Thyroid gland (tissue), 4 donors: ENCODE results near the gene FOXP1. TPM values are rescaled to one million over a fixed set of nuclear protein-coding genes. Genes with fewer than 3 reads are reported as not detected.

Experiments used
- DNase-seq, 2 donors: peaks; one replicate each; pipeline ENCODE4 v3.0.0-alpha.2; 2019
- H3K27ac ChIP-seq, 3 donors: fragments of 200-600 bp; sonication (generic); 1 replicate in 2 of 3; 2 replicates in 1 of 3; pipeline ENCODE4 v1.5.1; 2016 to 2019; ENCODE audit warnings: mild to moderate bottlenecking in 1 of 3, moderate library complexity in 1 of 3
- H3K27me3 ChIP-seq: fragments of 200-600 bp; sonication (generic); one replicate; pipeline ENCODE4 v1.5.1; 2019
- H3K36me3 ChIP-seq, 2 donors: fragments of 200-600 bp; sonication (generic); one replicate each; pipeline ENCODE4 v1.5.1; 2016 to 2019
- H3K4me1 ChIP-seq, 2 donors: fragments of 200-600 bp; sonication (generic); one replicate each; pipeline ENCODE4 v1.5.1; 2017 to 2019
- H3K4me3 ChIP-seq, 3 donors: fragments of 200-600 bp; sonication (generic); replicated peaks in 1 of 3; 1 replicate in 2 of 3; 2 replicates in 1 of 3; pipeline ENCODE4 v1.5.1; 2016; ENCODE audit warnings: mild to moderate bottlenecking in 1 of 3
- H3K9me3 ChIP-seq: fragments of 200-600 bp; sonication (generic); one replicate; pipeline ENCODE4 v1.5.1; 2017
- POLR2A ChIP-seq, 2 donors: fragments of 450-650 bp; IDR thresholded peaks; one replicate each; pipeline ENCODE4 v1.6.1; 2017; ENCODE audit warnings: antibody characterized with exemption in 2 of 2, mild to moderate bottlenecking in 2 of 2, moderate library complexity in 1 of 2
- whole genome bisulfite sequencing, 2 donors: methylation state at CpG; one replicate each; pipeline ENCODE4 v1.1.5; 2017; 5-methylcytosine and 5-hydroxymethylcytosine counted together
- intact Hi-C: fragments of 100-400 bp; cut with DNase I; formaldehyde crosslinking; loops from one replicate; pipeline ENCODE4 v1.15.1; 2023
- total RNA-seq, 4 donors: library from RNA; depleted of rRNA; stranded (reverse); fragments of >200 nt; gene quantifications; one replicate each; pipeline ENCODE4 v1.2.3, GENCODE V29; 2016
- TF ChIP-seq, protein P1 (sequence below), 6 experiments: fragments of 200-600 bp in 3 of 6; fragments of 450-650 bp in 3 of 6; sonication (generic) in 3 of 6; IDR thresholded peaks; one replicate each; pipeline ENCODE4 v1.5.1; 2016 to 2019; ENCODE audit warnings: antibody characterized with exemption in 6 of 6, mild to moderate bottlenecking in 2 of 6, inconsistent platforms in 1 of 6, moderate library complexity in 1 of 6

The FOXP1 gene
- total RNA-seq, 4 donors from 2014 or later, result 111 to 187 (median 141) TPM

DNA sequence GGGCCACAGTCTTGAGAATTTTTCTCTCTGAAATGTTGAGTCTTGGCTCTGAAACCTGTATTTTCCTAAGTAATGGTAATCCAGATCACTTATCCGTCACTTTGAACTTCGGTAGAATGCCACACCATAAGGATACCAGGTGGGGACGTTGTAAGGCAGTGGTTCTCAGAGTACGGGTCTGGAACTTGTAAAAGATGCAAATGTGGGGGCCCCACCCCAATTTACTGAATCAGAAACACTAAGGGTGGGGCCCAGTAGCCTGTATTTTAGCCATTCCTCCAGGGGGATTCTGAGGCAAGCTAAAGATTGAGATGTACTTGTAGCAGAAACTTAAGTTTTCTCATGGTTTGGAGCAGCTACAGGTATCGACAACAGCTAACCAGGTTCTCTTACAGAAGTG is 555.3 kb downstream of the FOXP1 start:
- no peak overlapping the region for H3K27ac ChIP-seq
- TF ChIP-seq, protein P1, sequence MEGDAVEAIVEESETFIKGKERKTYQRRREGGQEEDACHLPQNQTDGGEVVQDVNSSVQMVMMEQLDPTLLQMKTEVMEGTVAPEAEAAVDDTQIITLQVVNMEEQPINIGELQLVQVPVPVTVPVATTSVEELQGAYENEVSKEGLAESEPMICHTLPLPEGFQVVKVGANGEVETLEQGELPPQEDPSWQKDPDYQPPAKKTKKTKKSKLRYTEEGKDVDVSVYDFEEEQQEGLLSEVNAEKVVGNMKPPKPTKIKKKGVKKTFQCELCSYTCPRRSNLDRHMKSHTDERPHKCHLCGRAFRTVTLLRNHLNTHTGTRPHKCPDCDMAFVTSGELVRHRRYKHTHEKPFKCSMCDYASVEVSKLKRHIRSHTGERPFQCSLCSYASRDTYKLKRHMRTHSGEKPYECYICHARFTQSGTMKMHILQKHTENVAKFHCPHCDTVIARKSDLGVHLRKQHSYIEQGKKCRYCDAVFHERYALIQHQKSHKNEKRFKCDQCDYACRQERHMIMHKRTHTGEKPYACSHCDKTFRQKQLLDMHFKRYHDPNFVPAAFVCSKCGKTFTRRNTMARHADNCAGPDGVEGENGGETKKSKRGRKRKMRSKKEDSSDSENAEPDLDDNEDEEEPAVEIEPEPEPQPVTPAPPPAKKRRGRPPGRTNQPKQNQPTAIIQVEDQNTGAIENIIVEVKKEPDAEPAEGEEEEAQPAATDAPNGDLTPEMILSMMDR (IDR thresholded peaks at IDR 0.05), result no peak
- no peak for TF ChIP-seq POLR2A (IDR thresholded peaks at IDR 0.05)
- H3K27me3 ChIP-seq, result no peaks in the 10 kb centered on the region
- intact Hi-C loops, result no loop called here
- peaks cover 0 to 4% of the 10 kb centered on the region in 2 donors for H3K36me3 ChIP-seq
- H3K4me1 ChIP-seq, result peaks cover 20 to 30% of the 10 kb centered on the region in 2 donors
- 95 to 98% methylated on average over 5 of the region's 5 CpGs for WGBS, 2 donors
- no peak for DNase-seq
- no peak overlapping the region for H3K4me3 ChIP-seq
- H3K9me3 ChIP-seq, result no peaks in the 10 kb centered on the region

GRCh38 chr3:71026634-71027578 is 556.6 kb downstream of the FOXP1 start:
- 81 to 85% methylated on average over 6 of the region's 6 CpGs for WGBS, 2 donors
- DNase-seq, result no peak
- TF ChIP-seq, protein P1 (IDR thresholded peaks at IDR 0.05), result no peak
- no peak for TF ChIP-seq POLR2A (IDR thresholded peaks at IDR 0.05)
- Histone ChIP-seq H3K27ac (no peak overlapping the region), H3K9me3 (no peaks in the 10 kb centered on the region), H3K36me3 (peaks cover 0 to 4% of the 10 kb centered on the region in 2 donors), H3K4me1 (peaks cover 13 to 19% of the 10 kb centered on the region in 2 donors), H3K27me3 (no peaks in the 10 kb centered on the region), H3K4me3 (no peak overlapping the region)
- intact Hi-C loops, result no loop called here

GRCh38 chr3:71025516-71025915 is 558.0 kb downstream of the FOXP1 start:
- Histone ChIP-seq H3K27me3 (no peaks in the 10 kb centered on the region), H3K36me3 (peaks cover 0 to 4% of the 10 kb centered on the region in 2 donors), H3K27ac (no peak overlapping the region), H3K9me3 (no peaks in the 10 kb centered on the region), H3K4me1 (peaks cover 6 to 9% of the 10 kb centered on the region in 2 donors), H3K4me3 (no peak overlapping the region)
- DNase-seq, result no peak
- intact Hi-C loops, result no loop called here
- 78 to 89% methylated on average over 1 of the region's 1 CpG for WGBS, 2 donors
- TF ChIP-seq, protein P1 (IDR thresholded peaks at IDR 0.05), result no peak

DNA sequence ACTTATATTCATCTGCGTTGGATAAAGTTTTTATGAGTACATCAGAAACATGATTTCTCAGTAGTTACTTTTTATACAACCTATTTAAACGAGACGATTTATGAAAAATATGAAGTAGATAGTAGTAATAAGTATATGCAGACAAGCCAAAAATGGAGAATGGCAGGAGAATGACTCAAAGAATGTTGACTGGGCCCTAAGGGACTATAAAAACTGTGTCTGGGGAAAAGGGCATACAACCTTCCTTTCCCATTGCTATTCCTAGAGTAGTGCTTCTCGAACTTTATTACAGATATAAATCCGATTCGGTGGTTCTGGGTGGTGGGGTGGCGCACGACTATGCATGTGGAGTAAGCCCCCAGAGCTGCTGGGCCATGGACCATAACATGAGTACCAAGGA is 558.5 kb downstream of the FOXP1 start:
- DNase-seq, result no peak
- TF ChIP-seq, protein P1 (IDR thresholded peaks at IDR 0.05), result no peak
- TF ChIP-seq POLR2A (IDR thresholded peaks at IDR 0.05), result no peak
- Histone ChIP-seq H3K36me3 (peaks cover 0 to 4% of the 10 kb centered on the region in 2 donors), H3K27me3 (no peaks in the 10 kb centered on the region), H3K27ac (no peak overlapping the region), H3K9me3 (no peaks in the 10 kb centered on the region), H3K4me1 (peaks cover 6 to 9% of the 10 kb centered on the region in 2 donors), H3K4me3 (no peak overlapping the region)
- WGBS, 2 donors, result 85 to 87% methylated on average over 8 of the region's 8 CpGs
- intact Hi-C loops, result no loop called here
